ENCODE results near the gene VTA1.
"Not testable (repeated sequence)": the region's sequence is repeated elsewhere in the genome, so short reads cannot be mapped to it uniquely, and the experiment has no call there.

- TF ChIP-seq CTCF (conservative IDR thresholded peaks at IDR 0.05; ENCODE audit: low read length); EZH2phosphoT487 (IDR thresholded peaks at IDR 0.05; ENCODE audit: borderline replicate concordance): not testable (repeated sequence)
Observed at GRCh38 chr6:142141531-142141930, 5.5 kb upstream of the VTA1 start.
